PC-9 (cell line): Measurements from ENCODE around the gene CNNM3.

Experiments used
- CTCF ChIP-seq: fragments of 200-600 bp; sonication (generic); conservative IDR thresholded peaks from 2 replicates; pipeline ENCODE4 v1.6.1; 2017; ENCODE audit warnings: mixed run types, antibody characterized with exemption, mild to moderate bottlenecking, moderate library complexity
- EZH2 ChIP-seq: fragments of 200-600 bp; sonication (generic); IDR thresholded peaks from 2 replicates; pipeline ENCODE4 v1.8.0; 2017; ENCODE audit warnings: antibody characterized with exemption, low read depth

- TF ChIP-seq CTCF (no peak), EZH2 (no peak)
These were observed 14.0 kb downstream of the CNNM3 start for GRCh38 chr2:96830044-96830562.
